SK-N-SH (cell line): ENCODE data around the gene LUC7L3. TPM values are rescaled to one million over a fixed set of nuclear protein-coding genes. Genes with fewer than 3 reads are reported as not detected.

Source experiments
- CTCF ChIA-PET: fragments of 300-600, 350-600 bp; formaldehyde crosslinking; extraction: SDS; loops from one replicate; lab custom pipeline; 2021; lab: Yijun Ruan, JAX
- POLR2A ChIA-PET: fragments of 350-600 bp; sonication (Branson Sonifier 250); formaldehyde crosslinking; extraction: SDS; loops from one replicate; lab custom pipeline; 2020; ENCODE audit warnings: antibody characterized with exemption, inconsistent platforms; lab: Yijun Ruan, JAX
- DNase-seq: peaks from one replicate; pipeline ENCODE4 v3.0.0; 2012
- H2AFZ ChIP-seq: fragments of 200-600 bp; sonication (generic); 2 replicates; pipeline ENCODE4 v1.8.1; 2016; ENCODE audit warnings: antibody characterized with exemption, mild to moderate bottlenecking, low read depth
- H3F3A ChIP-seq: fragments of 200-600 bp; sonication (generic); replicated peaks from 2 replicates; pipeline ENCODE3; 2016; ENCODE audit warnings: antibody characterized with exemption, mild to moderate bottlenecking; ENCODE audit not compliant: insufficient read depth
- H3K27ac ChIP-seq, 2 experiments: fragments of 200-500 bp in 1 of 2; fragments of 200-600 bp in 1 of 2; sonication (Bioruptor generic) in 1 of 2; sonication (generic), shearing (Covaris generic) in 1 of 2; 2 replicates each; pipeline versions ENCODE4 v1.5.1 to v1.6.1; 2014 to 2016; ENCODE audit warnings: low read depth in 2 of 2, inconsistent platforms in 1 of 2, low read length in 1 of 2, mild to moderate bottlenecking in 1 of 2, mixed read lengths in 1 of 2
- H3K27me3 ChIP-seq: fragments of 200-600 bp; sonication (generic), shearing (Covaris generic); 2 replicates; pipeline ENCODE4 v1.6.1; 2016; ENCODE audit warnings: mixed run types; ENCODE audit not compliant: insufficient read depth
- H3K36me3 ChIP-seq, 2 experiments: fragments of 200-500 bp in 1 of 2; fragments of 200-600 bp in 1 of 2; sonication (Bioruptor generic) in 1 of 2; sonication (generic) in 1 of 2; replicated peaks in 1 of 2; 2 replicates each; pipeline versions ENCODE3 to v1.5.1; 2014 to 2016; ENCODE audit warnings: low read length in 1 of 2, mild to moderate bottlenecking in 1 of 2; ENCODE audit not compliant: insufficient read depth in 2 of 2, control insufficient read depth in 1 of 2
- H3K4me1 ChIP-seq, 2 experiments: fragments of 200-500 bp in 1 of 2; fragments of 200-600 bp in 1 of 2; sonication (Bioruptor generic) in 1 of 2; sonication (generic), shearing (Covaris generic) in 1 of 2; 2 replicates each; pipeline versions ENCODE4 v1.5.1 to v1.6.1; 2014 to 2016; ENCODE audit warnings: low read depth in 1 of 2, low read length in 1 of 2, mixed run types in 1 of 2; ENCODE audit not compliant: insufficient read depth in 2 of 2, control insufficient read depth in 1 of 2
- H3K4me2 ChIP-seq: fragments of 200-600 bp; sonication (generic), shearing (Covaris generic); 2 replicates; pipeline ENCODE4 v1.6.1; 2017; ENCODE audit warnings: mixed run types
- H3K4me3 ChIP-seq, 2 experiments: fragments of 200-500 bp in 1 of 2; fragments of 200-600 bp in 1 of 2; sonication (Bioruptor generic) in 1 of 2; sonication (generic), shearing (Covaris generic) in 1 of 2; 2 replicates each; pipeline versions ENCODE4 v1.5.1 to v1.8.1; 2014 to 2016; ENCODE audit warnings: low read depth in 2 of 2, inconsistent platforms in 1 of 2, low read length in 1 of 2, mild to moderate bottlenecking in 1 of 2, mixed read lengths in 1 of 2, moderate library complexity in 1 of 2
- H3K79me2 ChIP-seq: fragments of 200-600 bp; sonication (generic); 2 replicates; pipeline ENCODE4 v1.8.1; 2017; ENCODE audit warnings: mild to moderate bottlenecking; ENCODE audit not compliant: insufficient read depth
- H3K9ac ChIP-seq: fragments of 200-600 bp; sonication (generic); 2 replicates; pipeline ENCODE4 v1.6.1; 2017; ENCODE audit warnings: mixed run types
- H3K9me2 ChIP-seq: fragments of 200-600 bp; sonication (generic); 2 replicates; pipeline ENCODE4 v1.6.1; 2017; ENCODE audit warnings: mixed run types
- H3K9me3 ChIP-seq: fragments of 200-600 bp; sonication (generic); 2 replicates; pipeline ENCODE4 v1.6.1; 2017; ENCODE audit warnings: mixed run types, mild to moderate bottlenecking, moderate library complexity
- H4K20me1 ChIP-seq: fragments of 200-600 bp; sonication (generic); 2 replicates; pipeline ENCODE4 v1.6.1; 2017; ENCODE audit warnings: mild to moderate bottlenecking, mixed run types; ENCODE audit not compliant: insufficient read depth
- CHD2 ChIP-seq: fragments of 150-350 bp; IDR thresholded peaks from 2 replicates; pipeline ENCODE4 v1.6.1; 2018; ENCODE audit warnings: low read length; ENCODE audit not compliant: partially characterized antibody
- CTCF ChIP-seq: fragments of 200-600 bp; sonication (generic); IDR thresholded peaks from 2 replicates; pipeline ENCODE4 v1.6.1; 2017; ENCODE audit warnings: antibody characterized with exemption, mild to moderate bottlenecking, moderate library complexity
- ELF1 ChIP-seq: IDR thresholded peaks from 2 replicates; pipeline ENCODE4 v1.4.0; 2012
- FOSL2 ChIP-seq: IDR thresholded peaks from 2 replicates; pipeline ENCODE4 v1.4.0; 2012; ENCODE audit warnings: low read depth, mild to moderate bottlenecking, moderate library complexity, borderline replicate concordance
- FOXJ3 ChIP-seq: sonication (generic); formaldehyde crosslinking; IDR thresholded peaks from 2 replicates; pipeline ENCODE4 v1.5.1; 2020; ENCODE audit warnings: mild to moderate bottlenecking, missing genetic modification reagents
- FOXM1 ChIP-seq: IDR thresholded peaks from 2 replicates; pipeline ENCODE4 v1.4.0; 2012; ENCODE audit warnings: low read depth, mild to moderate bottlenecking
- GATA2 ChIP-seq: sonication (generic); formaldehyde crosslinking; IDR thresholded peaks from 2 replicates; pipeline ENCODE4 v1.5.0; 2020; ENCODE audit warnings: mild to moderate bottlenecking, missing genetic modification reagents
- IRF3 ChIP-seq: fragments of 150-350 bp; IDR thresholded peaks from 2 replicates; pipeline ENCODE4 v1.6.1; 2016; ENCODE audit warnings: mild to moderate bottlenecking, low read depth, low read length
- JUND ChIP-seq: IDR thresholded peaks from 2 replicates; pipeline ENCODE4 v1.4.0; 2012
- MEF2A ChIP-seq: IDR thresholded peaks from 2 replicates; pipeline ENCODE4 v1.4.0; 2012; ENCODE audit warnings: low read depth, borderline replicate concordance
- MXI1 ChIP-seq: IDR thresholded peaks from 2 replicates; pipeline ENCODE4 v1.6.1; 2012; ENCODE audit warnings: mild to moderate bottlenecking, low read depth, low read length, improper control_type of control experiment
- PBX3 ChIP-seq: IDR thresholded peaks from 2 replicates; pipeline ENCODE4; 2012
- POLR2AphosphoS5 ChIP-seq: IDR thresholded peaks from 2 replicates; pipeline ENCODE4 v1.6.1; 2012; ENCODE audit warnings: low read depth, low read length
- RAD21 ChIP-seq: IDR thresholded peaks from 2 replicates; pipeline ENCODE4 v1.6.1; 2012; ENCODE audit warnings: mild to moderate bottlenecking, low read length
- REST ChIP-seq: IDR thresholded peaks from 2 replicates; pipeline ENCODE4 v1.6.1; 2012; ENCODE audit warnings: mild to moderate bottlenecking, low read depth, low read length, moderate library complexity
- RFX5 ChIP-seq: IDR thresholded peaks from 2 replicates; pipeline ENCODE4 v1.6.1; 2012; ENCODE audit warnings: mild to moderate bottlenecking, improper control_type of control experiment, low read length
- RXRA ChIP-seq: IDR thresholded peaks from 2 replicates; pipeline ENCODE4 v1.4.0; 2012; ENCODE audit warnings: low read depth, mild to moderate bottlenecking, borderline replicate concordance
- SIN3A ChIP-seq: IDR thresholded peaks from 2 replicates; pipeline ENCODE4 v1.6.1; 2012; ENCODE audit warnings: low read depth, mild to moderate bottlenecking, low read length, moderate library complexity, borderline replicate concordance
- TAF1 ChIP-seq: IDR thresholded peaks from 2 replicates; pipeline ENCODE4 v1.6.1; 2012; ENCODE audit warnings: low read depth, mild to moderate bottlenecking, low read length, moderate library complexity, borderline replicate concordance
- TCF12 ChIP-seq: IDR thresholded peaks from 2 replicates; pipeline ENCODE4 v1.4.0; 2012
- TEAD4 ChIP-seq: IDR thresholded peaks from 2 replicates; pipeline ENCODE4 v1.4.0; 2012; ENCODE audit warnings: mild to moderate bottlenecking, borderline replicate concordance; ENCODE audit not compliant: insufficient read depth
- USF1 ChIP-seq: IDR thresholded peaks from 2 replicates; pipeline ENCODE4 v1.4.0; 2012; ENCODE audit warnings: low read depth, borderline replicate concordance
- USF2 ChIP-seq: fragments of 150-350 bp; IDR thresholded peaks from 2 replicates; pipeline ENCODE4 v1.6.1; 2017; ENCODE audit warnings: antibody characterized with exemption, low read length, low read depth, borderline replicate concordance
- WGBS: methylation state at CpG from one replicate; pipeline ENCODE4 v1.1.6; 2017; ENCODE audit warnings: low lambda C conversion rate; 5-methylcytosine and 5-hydroxymethylcytosine counted together
- polyA plus RNA-seq, 3 experiments: library from polyadenylated mRNA; depleted of rRNA; stranded (reverse); fragments of >200 nt; gene quantifications; 2 replicates each; pipeline ENCODE4 v1.2.3, GENCODE V29; 2012

Gene LUC7L3
- polyA plus RNA-seq, 1 of the 3 experiments (the other 2 are of a cell fraction), result 154 TPM

- H3K9ac ChIP-seq, result peak within 1 kb of the TSS; percentile 92
- peak within 1 kb of the TSS; percentile 95 to 98 for H3K27ac ChIP-seq
- H3K9me2 ChIP-seq, result no peaks in the 10 kb centered on the region
- POLR2A ChIA-PET, result interaction anchor here (0.6 to 3.9 kb wide), 4 partner anchors 11 to 68 kb away, joined by 3 to 27 read pairs (median 4); partner anchors contain the start of gene LUC7L3
- H3K79me2 ChIP-seq, result peaks cover 72% of the 10 kb centered on the region
- peaks cover 20% of the 10 kb centered on the region for H4K20me1 ChIP-seq
- peaks cover 14 to 27% of the 10 kb centered on the region in 2 experiments for H3K36me3 ChIP-seq
- H3K4me2 ChIP-seq, result peak within 1 kb of the TSS; percentile 97
- H2AFZ ChIP-seq, result peak within 1 kb of the TSS; percentile 87
- WGBS, result 1% methylated on average over 30 of the region's 74 CpGs
- CTCF ChIA-PET, result interaction anchor here (1.1 to 7.5 kb wide), 5 partner anchors 12 to 228 kb away, joined by 4 to 90 read pairs (median 19); partner anchors contain the start of gene RSAD1
- H3F3A ChIP-seq, result peaks cover 22% of the 10 kb centered on the region
- peak within 1 kb of the TSS; percentile 65 to 80 for H3K4me3 ChIP-seq
- no peaks in the 10 kb centered on the region for H3K27me3 ChIP-seq
- peaks cover 10 to 15% of the 10 kb centered on the region in 2 experiments for H3K4me1 ChIP-seq
- DNase-seq, result peak; percentile 96
- no peaks in the 10 kb centered on the region for H3K9me3 ChIP-seq
- peak; percentile 94 for TF ChIP-seq MXI1
- 0 out of 2 replicates have a peak, but pooled peaks have one; percentile 28 for TF ChIP-seq TEAD4
- TF ChIP-seq REST, result peak; percentile 71
- no peak for TF ChIP-seq CTCF
- peak; percentile 84 for TF ChIP-seq USF1
- peak; percentile 83 for TF ChIP-seq JUND
- peak; percentile 55 for TF ChIP-seq PBX3
- peak; percentile 79 for TF ChIP-seq SIN3A
- no peak; the same call in 1 of the 2 replicates for TF ChIP-seq POLR2AphosphoS5
- peak; percentile 78 for TF ChIP-seq TCF12
- TF ChIP-seq RAD21, result no peak
- peak; percentile 59; the same call in 1 of the 2 replicates for TF ChIP-seq USF2
- peak; percentile 98 for TF ChIP-seq TAF1
- TF ChIP-seq RXRA, result peak; percentile 43; the same call in 1 of the 2 replicates
- TF ChIP-seq IRF3, result no peak
- TF ChIP-seq FOXM1, result no peak
- TF ChIP-seq RFX5, result peak; percentile 65
- TF ChIP-seq FOXJ3 (CRISPR knock-in tag), result no peak
- peak; percentile 94 for TF ChIP-seq FOSL2
- TF ChIP-seq ELF1, result peak; percentile 66
- peak; percentile 87 for TF ChIP-seq CHD2
- peak; percentile 100 for TF ChIP-seq MEF2A
- no peak for TF ChIP-seq GATA2 (CRISPR knock-in tag)
Observed at GRCh38 chr17:50707289-50708049, 11.9 kb upstream of the LUC7L3 start, which contains the start of gene ANKRD40. Gene ANKRD40 (minus strand): TSS chr17:50707914. CDS start chr17:50707654, 260 bp downstream.
